ENCODE data around the gene FCGBP. TPM values are rescaled to one million over a fixed set of nuclear protein-coding genes. Genes with fewer than 3 reads are reported as not detected.
"Not testable (repeated sequence)": the region's sequence is repeated elsewhere in the genome, so short reads cannot be mapped to it uniquely, and the experiment has no call there.

FCGBP gene
- polyA plus RNA-seq, 1 donor (not counting 4 experiments of a cell fraction or from before 2014, with no cell fraction given): 0.10 TPM

DNA sequence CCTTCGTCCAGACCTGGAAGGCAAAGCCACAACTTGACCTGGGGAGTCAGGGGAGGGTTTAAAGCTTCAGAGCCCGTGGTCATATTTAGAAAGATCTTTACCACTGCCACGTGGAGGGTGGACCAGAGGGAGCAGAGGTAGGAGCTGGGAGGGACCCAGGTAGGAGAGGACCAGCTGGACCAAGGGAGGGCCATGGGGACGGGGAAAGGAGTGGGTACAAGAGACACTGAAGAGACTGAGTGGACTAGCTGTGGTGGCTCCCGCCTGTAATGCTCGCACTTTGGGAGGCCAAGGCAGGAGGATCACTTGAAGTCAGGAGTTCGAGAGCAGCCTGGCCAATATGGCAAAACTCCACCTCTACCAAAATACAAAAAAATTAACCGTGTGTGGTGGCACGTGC lies 49.7 kb downstream of the FCGBP start:
- H3K9me3 ChIP-seq (ENCODE audit: control insufficient read depth, low read depth, low read length); DNase-seq (ENCODE audit: low read depth, low spot score); H3K27me3 ChIP-seq (ENCODE audit: control insufficient read depth, extremely low read depth, insufficient read depth, low read length); H3K4me3 ChIP-seq (ENCODE audit: control insufficient read depth in 2 of 3, extremely low read depth in 1 of 3, insufficient read depth in 2 of 3, low read depth in 1 of 3, low read length in 3 of 3); dilution Hi-C loops (cut with MboI; ENCODE audit: extremely low pct_ligation_motif_present, low sequenced_read_pairs); H3K4me2 ChIP-seq (ENCODE audit: control insufficient read depth, extremely low read depth, insufficient read depth, low read depth, low read length); H4K20me1 ChIP-seq (ENCODE audit: control insufficient read depth, extremely low read depth, insufficient read depth, low read length); H3K4me1 ChIP-seq (ENCODE audit: control insufficient read depth, extremely low read depth, insufficient read depth, low read length); H3K27ac ChIP-seq (ENCODE audit: control insufficient read depth, insufficient read depth, low read length); H3K79me2 ChIP-seq (ENCODE audit: control insufficient read depth, insufficient read depth, low read length); H3K9me1 ChIP-seq (ENCODE audit: control insufficient read depth, extremely low read depth, insufficient read depth, low read length); H2AFZ ChIP-seq (ENCODE audit: control insufficient read depth, low read length); H3K36me3 ChIP-seq (ENCODE audit: control insufficient read depth in 2 of 2, extremely low read depth in 1 of 2, insufficient read depth in 2 of 2, low read length in 2 of 2); FAIRE-seq; H3K9ac ChIP-seq (ENCODE audit: control insufficient read depth, extremely low read depth, insufficient read depth, low read length): not testable (repeated sequence)

Other genes with a start within 250 kb of the FCGBP start
- not detected in 3 replicates for gene LGALS14, start 230.2 kb downstream of the FCGBP start, polyA plus RNA-seq
- not detected in 3 replicates for gene CLC, start 196.6 kb downstream of the FCGBP start, polyA plus RNA-seq
- gene LEUTX, start 155.8 kb downstream of the FCGBP start, polyA plus RNA-seq: not detected in 3 replicates
- 4.3 to 6.4 TPM (median 4.6 TPM) in 3 replicates for gene DYRK1B, start 100.5 kb downstream of the FCGBP start, polyA plus RNA-seq
- 222 to 357 TPM (median 301 TPM) in 3 replicates for gene FBL, start 88.3 kb downstream of the FCGBP start, polyA plus RNA-seq
- gene PSMC4, start 36.5 kb upstream of the FCGBP start, polyA plus RNA-seq: 48.2 to 107 TPM (median 74.1 TPM) in 3 replicates
- 0.31 to 0.85 TPM (median 0.52 TPM) in 3 replicates for gene ZNF546, start 62.4 kb upstream of the FCGBP start, polyA plus RNA-seq
- 5.3 to 8.3 TPM (median 6.3 TPM) in 3 replicates for gene ZNF780B, start 121.6 kb upstream of the FCGBP start, polyA plus RNA-seq
- 12.2 to 20.3 TPM (median 19.0 TPM) in 3 replicates for gene ZNF780A, start 156.3 kb upstream of the FCGBP start, polyA plus RNA-seq

Data from keratinocyte (primary cell).